ENCODE data around the gene SLC35A5.

GRCh38 chr3:112593258-112593657 lies 31.4 kb downstream of the SLC35A5 start:
- TF ChIP-seq POLR2A (IDR thresholded peaks at IDR 0.05) (no peak), CTCF (IDR thresholded peaks at IDR 0.05) (no peak)

All from Peyer's patch (tissue), 4 donors.